GM21423 (cell line): ENCODE data around the gene GADD45GIP1.

Experiments used
- ATAC-seq: cut with Tn5 transposase; IDR thresholded peaks from one replicate; pipeline ENCODE4 v1.9.1; 2021; ENCODE audit warnings: mild to moderate bottlenecking, moderate library complexity; ENCODE audit not compliant: unreplicated experiment

GADD45GIP1 gene

DNA sequence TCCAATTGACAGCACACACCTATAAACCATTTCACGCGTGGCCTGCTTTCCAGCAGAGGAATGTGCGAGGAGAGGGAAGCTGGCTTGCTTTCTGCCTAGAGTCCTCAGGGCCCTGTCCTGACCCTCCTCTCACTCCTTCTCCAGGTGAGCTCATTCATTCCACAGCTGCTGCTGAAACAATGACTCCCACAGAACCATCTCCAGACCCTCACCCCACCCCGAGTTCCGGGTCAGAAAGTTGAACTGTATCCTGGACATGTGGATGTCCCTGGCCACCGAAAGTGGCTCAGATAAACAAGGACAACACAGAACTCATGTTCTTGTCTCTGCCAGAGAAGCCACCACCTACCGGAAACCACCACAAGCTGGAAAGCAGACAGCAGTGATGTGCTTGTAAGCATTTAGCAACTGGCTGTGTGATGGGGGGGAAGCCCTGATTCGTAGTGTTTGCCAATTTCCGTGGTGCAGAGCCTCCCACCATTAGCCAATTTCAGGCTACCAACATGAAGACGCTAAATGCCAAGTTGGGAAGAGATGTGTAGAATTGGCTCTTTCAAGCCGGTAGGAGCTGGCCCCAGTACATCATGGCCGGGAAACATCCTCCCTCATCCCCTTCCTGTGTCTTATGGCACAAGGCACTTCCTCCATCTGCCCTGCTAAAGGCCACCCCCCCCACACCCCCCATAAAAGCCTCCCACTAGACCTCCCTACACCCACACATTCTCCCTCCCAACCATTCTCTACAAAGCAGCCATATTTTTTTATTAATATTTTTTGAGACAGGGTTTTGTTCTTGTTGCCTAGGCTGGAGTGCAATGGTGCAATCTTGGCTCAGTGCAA lies 43.0 kb downstream of the GADD45GIP1 start:
- no peak for ATAC-seq

- no peak for ATAC-seq
Observed at GRCh38 chr19:12913011-12913561, 43.9 kb downstream of the GADD45GIP1 start.

DNA sequence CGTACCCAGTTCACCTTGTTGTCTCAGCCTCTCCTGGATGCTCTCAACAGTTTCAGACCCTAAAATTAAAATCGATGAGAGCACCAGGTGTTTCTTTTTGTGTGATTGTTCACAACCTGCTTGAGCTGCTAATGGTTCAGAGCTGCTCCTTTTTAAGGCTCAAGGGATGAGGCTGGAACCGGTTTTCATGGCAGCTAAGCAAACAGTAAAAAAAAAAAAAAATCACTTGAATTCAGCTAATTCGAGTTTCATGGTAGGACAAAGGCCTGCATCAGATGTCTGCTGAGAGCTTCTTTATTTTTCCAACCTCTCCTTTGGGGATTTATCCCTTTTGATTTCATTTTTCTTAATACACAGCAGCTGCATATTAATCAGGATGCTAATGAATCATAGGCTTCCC lies 44.5 kb downstream of the GADD45GIP1 start:
- ATAC-seq: no peak

DNA sequence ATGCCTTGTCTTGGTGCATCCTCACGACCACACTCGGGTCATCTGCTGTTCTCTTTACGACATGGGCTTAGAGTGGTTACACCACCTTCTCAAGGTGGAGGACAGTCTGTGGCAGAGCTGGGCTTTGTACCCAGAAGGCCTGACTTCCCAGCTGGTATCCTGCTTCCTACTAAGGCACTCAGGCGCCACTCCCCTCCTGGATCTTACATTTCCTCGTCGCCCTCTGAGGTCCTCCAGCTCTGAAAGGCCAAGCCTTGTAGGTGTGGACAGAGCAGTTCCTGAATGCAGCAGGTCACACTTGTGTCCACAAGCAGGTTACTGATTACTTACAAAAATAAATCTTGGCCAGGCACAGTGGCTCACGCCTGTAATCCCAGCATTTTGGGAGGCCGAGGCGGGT lies 49.9 kb downstream of the GADD45GIP1 start:
- ATAC-seq: no peak
